CD4-positive, alpha-beta T cell treated with Interferon gamma for 1 hour (primary cell): ENCODE results near the gene ARHGEF25.
"Not testable (repeated sequence)": the region's sequence is repeated elsewhere in the genome, so short reads cannot be mapped to it uniquely, and the experiment has no call there.

Experiments used
- DNase-seq: peaks from one replicate; pipeline ENCODE4 v3.0.0-alpha.2; 2020

The ARHGEF25 gene

GRCh38 chr12:57586128-57586527 is 25.1 kb upstream of the ARHGEF25 start:
- DNase-seq, result no peak

GRCh38 chr12:57586832-57587429 is 24.3 kb upstream of the ARHGEF25 start:
- DNase-seq, result no peak

- not testable (repeated sequence) for DNase-seq
These were observed 22.2 kb upstream of the ARHGEF25 start for GRCh38 chr12:57588951-57589610.

DNA sequence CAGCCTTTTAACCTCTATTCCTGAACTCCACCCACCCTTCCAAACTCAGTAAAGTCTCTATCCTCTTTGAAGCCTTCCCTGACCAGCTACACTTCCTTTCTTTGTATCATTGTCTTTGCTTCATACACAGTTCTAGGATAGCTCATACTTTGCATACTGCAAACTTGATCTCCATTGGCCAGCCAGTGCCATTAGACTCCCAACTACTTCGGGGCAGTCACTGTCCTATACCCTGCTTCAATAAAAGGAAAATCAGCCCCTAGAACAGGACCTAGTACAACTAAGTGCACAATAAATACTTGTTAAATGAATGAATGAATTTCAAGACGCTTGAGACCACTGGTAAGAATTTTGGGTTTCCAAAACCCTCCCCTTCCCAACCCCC is 20.8 kb upstream of the ARHGEF25 start:
- no peak for DNase-seq

GRCh38 chr12:57590864-57591781 is 20.1 kb upstream of the ARHGEF25 start, which contains the start of gene PIP4K2C:
PIP4K2C (plus strand) TSS chr12:57591192; CDS start chr12:57591290, 98 bp downstream.
- peak; percentile 82 for DNase-seq

GRCh38 chr12:57591782-57592325 is 19.4 kb upstream of the ARHGEF25 start:
- no peak for DNase-seq

- DNase-seq, result no peak
These were observed 18.6 kb upstream of the ARHGEF25 start for GRCh38 chr12:57592551-57593165.

DNA sequence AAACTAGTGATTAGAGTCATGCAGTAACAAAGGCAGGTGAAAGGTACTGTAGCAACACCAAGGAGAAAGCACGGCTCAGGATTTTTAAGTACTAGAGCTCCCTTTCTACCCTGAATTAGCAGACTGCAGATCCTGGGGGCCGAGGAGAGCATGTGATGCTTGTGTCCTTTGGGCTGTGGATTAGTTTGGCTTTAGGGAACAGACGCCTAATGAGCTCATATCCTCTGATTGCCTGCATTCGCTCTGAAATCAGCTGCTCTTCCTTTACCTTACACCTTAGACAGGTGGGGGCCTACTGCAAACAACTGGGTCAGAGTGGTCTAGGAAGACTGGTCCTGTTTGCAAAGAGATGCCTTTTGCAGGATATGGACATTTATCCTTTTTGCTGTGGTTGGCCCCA is 18.0 kb upstream of the ARHGEF25 start:
- no peak for DNase-seq

DNA sequence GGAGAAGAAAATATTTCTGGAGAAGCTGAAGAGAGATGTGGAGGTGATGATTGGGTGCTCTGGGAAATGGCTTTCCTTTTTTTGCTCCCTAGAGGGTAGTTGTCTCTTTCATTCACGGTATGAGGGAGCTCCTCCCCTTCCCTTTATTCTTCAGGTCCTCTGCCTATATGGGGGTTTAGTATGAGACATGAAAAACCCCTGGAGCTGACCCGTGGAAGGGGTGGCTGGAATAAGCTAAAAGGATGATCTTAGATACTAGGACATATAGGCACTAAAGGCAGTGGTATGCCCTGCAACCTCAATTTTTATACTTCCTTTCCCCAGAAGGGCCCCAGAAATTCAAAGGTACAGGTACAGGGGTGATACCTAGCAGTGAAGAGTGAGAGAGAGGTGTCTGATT is 10.8 kb upstream of the ARHGEF25 start:
- no peak for DNase-seq

DNA sequence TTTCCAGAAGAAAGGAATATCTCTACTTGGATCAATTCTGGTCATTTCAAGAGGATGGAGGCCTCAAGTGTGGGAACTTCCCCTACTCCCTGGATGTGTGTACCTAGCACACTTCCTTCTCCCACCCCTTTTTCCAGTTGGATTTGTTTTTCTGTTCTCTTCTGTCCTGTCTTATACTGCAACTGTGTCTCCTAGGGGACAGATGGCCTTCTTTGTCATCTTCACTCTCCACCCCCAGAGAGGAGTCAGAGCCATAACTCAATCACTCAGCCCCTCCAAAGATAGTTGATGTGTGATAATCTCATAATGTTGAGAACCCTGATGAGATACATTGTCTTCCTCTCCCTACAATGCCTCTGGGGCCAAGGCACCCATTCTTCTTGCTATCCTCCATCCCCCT is 8.7 kb upstream of the ARHGEF25 start:
- no peak for DNase-seq

DNA sequence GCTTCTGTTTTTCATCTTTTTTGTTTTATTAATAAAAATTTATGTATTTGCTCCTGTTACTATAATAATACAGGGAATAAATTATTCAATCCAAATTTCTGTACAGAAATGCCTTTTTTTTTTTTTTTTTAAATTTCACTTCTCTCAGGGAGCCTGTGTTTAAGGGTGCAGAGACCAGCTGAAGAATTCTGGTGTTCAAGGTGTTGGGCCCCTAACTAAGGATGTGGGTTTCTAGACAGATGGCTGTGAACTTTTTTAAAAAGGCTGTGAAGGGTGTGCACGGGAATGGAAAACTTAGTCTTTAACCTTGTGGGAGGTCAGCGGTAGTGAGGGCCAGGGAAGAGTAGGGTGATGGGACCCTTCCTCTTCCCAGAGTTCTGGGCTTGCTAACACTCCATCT is 7.9 kb upstream of the ARHGEF25 start:
- DNase-seq, result no peak

DNA sequence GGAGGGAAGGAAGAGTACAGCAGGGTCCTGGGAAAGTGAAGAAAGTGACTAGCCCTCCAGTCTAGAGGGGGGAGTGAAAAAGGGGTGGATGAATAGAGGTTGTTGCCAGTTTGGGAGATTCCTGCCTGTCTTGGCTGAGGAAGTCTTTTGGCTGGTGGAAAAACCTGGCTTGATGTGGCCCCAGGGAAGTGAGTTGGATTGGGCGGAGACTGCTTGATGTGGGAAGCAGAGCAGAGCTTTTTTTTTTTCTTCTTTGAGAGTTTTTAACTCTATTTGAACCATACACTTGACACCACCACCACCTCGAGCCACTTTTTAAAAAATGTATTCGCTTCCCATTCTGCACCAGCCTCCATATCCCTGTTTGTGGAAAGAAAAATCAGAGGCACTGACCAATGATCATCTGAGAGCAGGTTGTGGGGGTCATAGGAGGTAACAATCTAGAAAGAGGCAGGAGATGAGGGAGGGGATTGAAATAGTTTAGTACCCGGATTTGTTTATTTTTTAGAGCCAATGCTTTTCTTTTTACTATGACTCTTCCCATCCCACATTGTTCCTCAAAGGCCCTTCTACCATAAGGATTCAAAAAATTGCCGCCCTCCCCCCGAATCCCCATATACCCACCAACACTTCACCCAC is 7.3 kb upstream of the ARHGEF25 start:
- no peak for DNase-seq

GRCh38 chr12:57604454-57604991 is 6.7 kb upstream of the ARHGEF25 start, which contains the start of gene DTX3:
DTX3 (plus strand) TSS chr12:57604824; CDS start chr12:57606518, 1,694 bp downstream.
- DNase-seq, result peak; percentile 28

- DNase-seq, result no peak
These were observed 6.0 kb upstream of the ARHGEF25 start for GRCh38 chr12:57604992-57605810.

GRCh38 chr12:57605811-57606311 is 5.4 kb upstream of the ARHGEF25 start:
- DNase-seq, result no peak

GRCh38 chr12:57606399-57606798 is 4.8 kb upstream of the ARHGEF25 start:
- no peak for DNase-seq

DNA sequence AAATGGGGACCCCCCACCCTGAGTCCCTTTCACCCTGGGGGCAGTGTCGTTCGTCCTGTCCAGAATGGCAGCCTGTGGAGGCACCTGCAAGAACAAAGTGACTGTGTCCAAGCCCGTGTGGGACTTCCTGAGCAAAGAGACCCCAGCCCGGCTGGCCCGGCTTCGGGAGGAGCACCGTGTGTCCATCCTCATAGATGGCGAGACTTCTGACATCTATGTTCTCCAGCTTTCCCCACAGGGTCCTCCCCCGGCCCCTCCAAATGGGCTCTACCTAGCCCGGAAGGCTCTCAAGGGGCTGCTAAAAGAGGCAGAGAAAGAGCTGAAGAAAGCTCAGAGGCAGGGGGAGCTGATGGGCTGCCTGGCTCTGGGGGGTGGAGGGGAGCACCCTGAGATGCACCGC is 4.4 kb upstream of the ARHGEF25 start:
- no peak for DNase-seq

GRCh38 chr12:57607958-57608663 is 3.1 kb upstream of the ARHGEF25 start:
- DNase-seq, result no peak

DNA sequence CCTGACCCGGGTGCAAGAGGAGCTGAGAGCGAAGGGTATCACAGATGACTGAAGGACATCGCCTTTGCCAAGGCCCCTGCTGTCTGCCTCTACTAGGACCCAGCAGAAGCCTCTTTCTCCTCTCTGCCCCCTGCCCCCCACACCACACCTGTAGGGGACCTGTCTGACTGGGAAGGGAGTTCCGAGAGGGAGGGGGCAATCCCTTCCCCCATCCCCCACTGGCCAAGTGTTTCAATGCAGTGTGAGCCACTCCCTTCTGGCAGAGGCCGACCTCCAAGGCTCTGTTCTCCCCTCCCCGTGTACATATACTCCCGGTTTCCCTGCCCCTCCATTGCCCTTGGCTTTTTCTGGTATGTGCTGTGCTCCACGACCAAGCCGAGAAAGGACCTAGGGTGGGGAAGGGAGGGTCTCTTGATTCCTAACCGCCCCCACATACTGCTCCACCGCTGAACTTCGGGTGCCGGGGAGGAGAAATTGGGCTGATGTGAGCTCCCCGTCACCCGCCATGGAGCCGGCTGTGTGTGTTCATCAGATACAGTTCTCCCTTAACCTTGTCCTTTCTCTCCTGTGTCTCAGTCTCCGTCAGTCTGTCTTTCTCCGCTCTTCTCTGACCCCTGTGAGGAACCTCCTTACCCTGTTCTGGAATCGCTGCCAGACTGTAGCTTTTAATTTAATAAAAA is 2.0 kb upstream of the ARHGEF25 start:
- DNase-seq, result no peak
